HEK293 (cell line): ENCODE results near the gene ANAPC2.

Experiments
- BCL11B ChIP-seq: fragments of 450-650 bp; formaldehyde crosslinking; IDR thresholded peaks from 2 replicates; pipeline ENCODE4 v1.5.1; 2016; ENCODE audit warnings: low read depth, missing biosample characterization, missing genetic modification characterization
- GFI1B ChIP-seq: fragments of 450-650 bp; formaldehyde crosslinking; IDR thresholded peaks from 2 replicates; pipeline ENCODE4 v1.5.1; 2016; ENCODE audit warnings: missing biosample characterization, missing genetic modification characterization
- HOXA7 ChIP-seq: sonication (generic); formaldehyde crosslinking; IDR thresholded peaks from 2 replicates; pipeline ENCODE4 v1.8.1; 2022; ENCODE audit warnings: missing genetic modification reagents, borderline replicate concordance
- INSM2 ChIP-seq: fragments of 450-650 bp; formaldehyde crosslinking; IDR thresholded peaks from 2 replicates; pipeline ENCODE4 v1.5.1; 2016; ENCODE audit warnings: missing biosample characterization, missing genetic modification characterization
- KLF1 ChIP-seq: fragments of 450-650 bp; formaldehyde crosslinking; IDR thresholded peaks from 2 replicates; pipeline ENCODE4 v1.5.1; 2016; ENCODE audit warnings: missing biosample characterization, missing genetic modification characterization
- KLF9 ChIP-seq: fragments of 450-650 bp; formaldehyde crosslinking; IDR thresholded peaks from 2 replicates; pipeline ENCODE4 v1.5.1; 2016; ENCODE audit warnings: missing biosample characterization, missing genetic modification characterization, low read depth
- OSR2 ChIP-seq: fragments of 450-650 bp; formaldehyde crosslinking; IDR thresholded peaks from 2 replicates; pipeline ENCODE4 v1.5.1; 2016; ENCODE audit warnings: missing biosample characterization, missing genetic modification characterization
- PATZ1 ChIP-seq: fragments of 450-650 bp; formaldehyde crosslinking; IDR thresholded peaks from 2 replicates; pipeline ENCODE4 v1.5.1; 2016; ENCODE audit warnings: missing biosample characterization, missing genetic modification characterization
- RBAK ChIP-seq: fragments of 450-650 bp; formaldehyde crosslinking; IDR thresholded peaks from 2 replicates; pipeline ENCODE4 v1.5.1; 2016; ENCODE audit warnings: missing biosample characterization, missing genetic modification characterization
- SP3 ChIP-seq: fragments of 450-650 bp; formaldehyde crosslinking; IDR thresholded peaks from 2 replicates; pipeline ENCODE4 v1.5.1; 2016; ENCODE audit warnings: missing biosample characterization, missing genetic modification characterization
- SP7 ChIP-seq: fragments of 450-650 bp; formaldehyde crosslinking; IDR thresholded peaks from 2 replicates; pipeline ENCODE4 v1.5.1; 2016; ENCODE audit warnings: missing biosample characterization, missing genetic modification characterization
- ZNF112 ChIP-seq: fragments of 450-650 bp; formaldehyde crosslinking; IDR thresholded peaks from 2 replicates; pipeline ENCODE4 v1.5.0; 2017; ENCODE audit warnings: missing biosample characterization, missing genetic modification characterization
- ZNF169 ChIP-seq: fragments of 450-650 bp; formaldehyde crosslinking; IDR thresholded peaks from 2 replicates; pipeline ENCODE4 v1.5.1; 2016; ENCODE audit warnings: missing biosample characterization, missing genetic modification characterization
- ZNF23 ChIP-seq: fragments of 450-650 bp; formaldehyde crosslinking; IDR thresholded peaks from 2 replicates; pipeline ENCODE4 v1.5.1; 2016; ENCODE audit warnings: missing biosample characterization, missing genetic modification characterization, borderline replicate concordance
- ZNF341 ChIP-seq: fragments of 450-650 bp; formaldehyde crosslinking; IDR thresholded peaks from 2 replicates; pipeline ENCODE4; 2016; ENCODE audit warnings: low read depth, missing biosample characterization, missing genetic modification characterization
- ZNF510 ChIP-seq: fragments of 450-650 bp; formaldehyde crosslinking; IDR thresholded peaks from 2 replicates; pipeline ENCODE4 v1.5.1; 2018; ENCODE audit warnings: mild to moderate bottlenecking, missing genetic modification characterization, missing biosample characterization; ENCODE audit not compliant: insufficient replicate concordance
- ZNF596 ChIP-seq: fragments of 450-650 bp; IDR thresholded peaks from 2 replicates; pipeline ENCODE4 v1.5.0; 2018; ENCODE audit warnings: missing biosample characterization, mild to moderate bottlenecking, missing genetic modification characterization, moderate library complexity
- ZNF600 ChIP-seq: fragments of 450-650 bp; formaldehyde crosslinking; IDR thresholded peaks from 2 replicates; pipeline ENCODE4 v1.5.1; 2016; ENCODE audit warnings: missing biosample characterization, missing genetic modification characterization
- ZNF623 ChIP-seq: fragments of 450-650 bp; formaldehyde crosslinking; IDR thresholded peaks from 2 replicates; pipeline ENCODE4 v1.5.1; 2016; ENCODE audit warnings: missing biosample characterization, missing genetic modification characterization
- ZNF645 ChIP-seq: fragments of 450-650 bp; formaldehyde crosslinking; IDR thresholded peaks from 2 replicates; pipeline ENCODE4; 2016; ENCODE audit warnings: missing biosample characterization, missing genetic modification characterization
- ZNF664 ChIP-seq: fragments of 450-650 bp; formaldehyde crosslinking; IDR thresholded peaks from 2 replicates; pipeline ENCODE4 v1.5.1; 2016; ENCODE audit warnings: missing biosample characterization, missing genetic modification characterization
- ZNF791 ChIP-seq: fragments of 450-650 bp; formaldehyde crosslinking; IDR thresholded peaks from 2 replicates; pipeline ENCODE4 v1.5.1; 2016; ENCODE audit warnings: missing biosample characterization, missing genetic modification characterization
- ZNF843 ChIP-seq: fragments of 450-650 bp; formaldehyde crosslinking; IDR thresholded peaks from 2 replicates; pipeline ENCODE4 v1.5.1; 2016; ENCODE audit warnings: missing biosample characterization, missing genetic modification characterization
- ZSCAN23 ChIP-seq: fragments of 450-650 bp; formaldehyde crosslinking; IDR thresholded peaks from 2 replicates; pipeline ENCODE4 v1.5.1; 2016; ENCODE audit warnings: missing biosample characterization, missing genetic modification characterization
- TF ChIP-seq, protein P1 (sequence below): fragments of 450-650 bp; formaldehyde crosslinking; IDR thresholded peaks from 2 replicates; pipeline ENCODE4 v1.5.1; 2016; ENCODE audit warnings: missing biosample characterization, missing genetic modification characterization
- TF ChIP-seq, protein P2 (sequence below): fragments of 450-650 bp; formaldehyde crosslinking; IDR thresholded peaks from 2 replicates; pipeline ENCODE4 v1.5.1; 2016; ENCODE audit warnings: missing biosample characterization, missing genetic modification characterization
- TF ChIP-seq, protein P3 (sequence below): fragments of 450-650 bp; formaldehyde crosslinking; IDR thresholded peaks from 2 replicates; pipeline ENCODE4 v1.5.1; 2016; ENCODE audit warnings: missing biosample characterization, missing genetic modification characterization

ANAPC2 gene

DNA sequence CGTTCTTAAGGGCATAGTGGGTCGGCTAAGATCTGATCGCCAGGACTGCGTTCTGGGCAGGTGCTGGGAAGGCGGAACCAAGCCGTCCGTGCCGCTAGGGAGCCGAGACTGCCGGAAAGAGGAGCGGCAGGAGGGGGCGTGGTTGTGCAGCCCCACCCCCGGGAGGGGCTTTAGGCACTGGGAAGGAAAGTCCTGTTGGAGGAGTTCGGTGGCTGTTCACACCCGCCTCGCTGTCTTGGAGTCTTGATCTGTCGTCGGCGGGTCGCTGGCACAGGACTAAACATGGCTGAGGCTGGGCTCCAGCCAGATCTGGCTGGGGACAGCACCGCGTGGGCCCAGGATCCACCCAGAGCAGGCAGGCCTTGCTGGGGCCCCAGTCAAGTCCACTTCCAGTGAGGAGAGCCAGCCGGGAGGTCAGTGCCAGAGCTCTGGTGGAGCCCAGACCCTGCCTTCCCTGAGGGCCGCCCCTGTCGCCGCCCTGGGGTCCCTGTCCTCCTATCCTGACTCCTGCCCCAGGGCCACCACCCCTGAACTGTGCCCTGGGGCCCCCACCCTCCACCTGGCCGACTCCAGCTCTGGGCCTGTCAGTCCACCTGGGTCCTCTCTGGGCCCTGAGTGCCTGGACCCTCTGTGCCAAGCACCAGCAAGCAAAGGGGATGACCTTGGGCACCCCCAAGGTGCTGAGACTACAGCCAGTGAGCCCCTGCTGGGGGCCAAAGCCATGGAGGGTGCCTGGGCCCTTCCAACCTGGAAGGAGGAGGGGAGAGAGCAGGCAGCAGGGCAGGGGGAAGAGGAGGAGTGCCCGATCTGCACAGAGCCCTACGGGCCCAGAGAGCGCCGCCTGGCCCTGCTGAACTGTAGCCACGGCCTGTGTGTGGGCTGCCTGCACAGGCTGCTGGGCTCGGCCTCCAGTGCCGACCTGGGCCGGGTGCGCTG, 29.2 kb upstream of the ANAPC2 start (continued):
- TF ChIP-seq ZNF596 (no peak), SP7 (tag by site-specific recombination) (peak; percentile 23; the same call in 1 of the 2 replicates), ZNF112 (tag by site-specific recombination) (no peak), ZNF341 (tag by site-specific recombination) (peak; percentile 25; the same call in 1 of the 2 replicates), BCL11B (tag by site-specific recombination) (peak; percentile 20; the same call in 1 of the 2 replicates), GFI1B (tag by site-specific recombination) (no peak), OSR2 (tag by site-specific recombination) (no peak), PATZ1 (peak; percentile 85), ZNF664 (tag by site-specific recombination) (no peak), RBAK (no peak), ZSCAN23 (tag by site-specific recombination) (no peak), KLF9 (peak; percentile 99), ZNF791 (tag by site-specific recombination) (no peak), ZNF510 (tag by site-specific recombination) (no peak), ZNF169 (tag by site-specific recombination) (no peak), ZNF600 (tag by site-specific recombination) (peak; percentile 91), ZNF23 (tag by site-specific recombination) (no peak), ZNF623 (tag by site-specific recombination) (no peak), ZNF843 (tag by site-specific recombination) (no peak), SP3 (peak; percentile 82), KLF1 (peak; percentile 89), INSM2 (tag by site-specific recombination) (no peak), HOXA7 (CRISPR knock-in tag) (no peak), ZNF645 (no peak)
- TF ChIP-seq, protein P1, sequence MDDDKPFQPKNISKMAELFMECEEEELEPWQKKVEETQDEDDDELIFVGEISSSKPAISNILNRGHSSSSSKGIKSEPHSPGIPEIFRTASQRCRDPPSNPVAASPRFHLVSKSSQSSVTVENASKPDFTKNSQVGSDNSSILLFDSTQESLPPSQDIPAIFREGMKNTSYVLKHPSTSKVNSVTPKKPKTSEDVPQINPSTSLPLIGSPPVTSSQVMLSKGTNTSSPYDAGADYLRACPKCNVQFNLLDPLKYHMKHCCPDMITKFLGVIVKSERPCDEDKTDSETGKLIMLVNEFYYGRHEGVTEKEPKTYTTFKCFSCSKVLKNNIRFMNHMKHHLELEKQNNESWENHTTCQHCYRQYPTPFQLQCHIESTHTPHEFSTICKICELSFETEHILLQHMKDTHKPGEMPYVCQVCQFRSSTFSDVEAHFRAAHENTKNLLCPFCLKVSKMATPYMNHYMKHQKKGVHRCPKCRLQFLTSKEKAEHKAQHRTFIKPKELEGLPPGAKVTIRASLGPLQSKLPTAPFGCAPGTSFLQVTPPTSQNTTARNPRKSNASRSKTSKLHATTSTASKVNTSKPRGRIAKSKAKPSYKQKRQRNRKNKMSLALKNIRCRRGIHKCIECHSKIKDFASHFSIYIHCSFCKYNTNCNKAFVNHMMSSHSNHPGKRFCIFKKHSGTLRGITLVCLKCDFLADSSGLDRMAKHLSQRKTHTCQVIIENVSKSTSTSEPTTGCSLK (tag by site-specific recombination): no peak
- TF ChIP-seq, protein P2, sequence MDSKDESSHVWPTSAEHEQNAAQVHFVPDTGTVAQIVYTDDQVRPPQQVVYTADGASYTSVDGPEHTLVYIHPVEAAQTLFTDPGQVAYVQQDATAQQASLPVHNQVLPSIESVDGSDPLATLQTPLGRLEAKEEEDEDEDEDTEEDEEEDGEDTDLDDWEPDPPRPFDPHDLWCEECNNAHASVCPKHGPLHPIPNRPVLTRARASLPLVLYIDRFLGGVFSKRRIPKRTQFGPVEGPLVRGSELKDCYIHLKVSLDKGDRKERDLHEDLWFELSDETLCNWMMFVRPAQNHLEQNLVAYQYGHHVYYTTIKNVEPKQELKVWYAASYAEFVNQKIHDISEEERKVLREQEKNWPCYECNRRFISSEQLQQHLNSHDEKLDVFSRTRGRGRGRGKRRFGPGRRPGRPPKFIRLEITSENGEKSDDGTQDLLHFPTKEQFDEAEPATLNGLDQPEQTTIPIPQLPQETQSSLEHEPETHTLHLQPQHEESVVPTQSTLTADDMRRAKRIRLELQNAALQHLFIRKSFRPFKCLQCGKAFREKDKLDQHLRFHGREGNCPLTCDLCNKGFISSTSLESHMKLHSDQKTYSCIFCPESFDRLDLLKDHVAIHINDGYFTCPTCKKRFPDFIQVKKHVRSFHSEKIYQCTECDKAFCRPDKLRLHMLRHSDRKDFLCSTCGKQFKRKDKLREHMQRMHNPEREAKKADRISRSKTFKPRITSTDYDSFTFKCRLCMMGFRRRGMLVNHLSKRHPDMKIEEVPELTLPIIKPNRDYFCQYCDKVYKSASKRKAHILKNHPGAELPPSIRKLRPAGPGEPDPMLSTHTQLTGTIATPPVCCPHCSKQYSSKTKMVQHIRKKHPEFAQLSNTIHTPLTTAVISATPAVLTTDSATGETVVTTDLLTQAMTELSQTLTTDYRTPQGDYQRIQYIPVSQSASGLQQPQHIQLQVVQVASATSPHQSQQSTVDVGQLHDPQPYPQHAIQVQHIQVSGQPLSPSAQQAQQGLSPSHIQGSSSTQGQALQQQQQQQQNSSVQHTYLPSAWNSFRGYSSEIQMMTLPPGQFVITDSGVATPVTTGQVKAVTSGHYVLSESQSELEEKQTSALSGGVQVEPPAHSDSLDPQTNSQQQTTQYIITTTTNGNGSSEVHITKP (tag by site-specific recombination): peak; percentile 61; the same call in 1 of the 2 replicates
- TF ChIP-seq, protein P3, sequence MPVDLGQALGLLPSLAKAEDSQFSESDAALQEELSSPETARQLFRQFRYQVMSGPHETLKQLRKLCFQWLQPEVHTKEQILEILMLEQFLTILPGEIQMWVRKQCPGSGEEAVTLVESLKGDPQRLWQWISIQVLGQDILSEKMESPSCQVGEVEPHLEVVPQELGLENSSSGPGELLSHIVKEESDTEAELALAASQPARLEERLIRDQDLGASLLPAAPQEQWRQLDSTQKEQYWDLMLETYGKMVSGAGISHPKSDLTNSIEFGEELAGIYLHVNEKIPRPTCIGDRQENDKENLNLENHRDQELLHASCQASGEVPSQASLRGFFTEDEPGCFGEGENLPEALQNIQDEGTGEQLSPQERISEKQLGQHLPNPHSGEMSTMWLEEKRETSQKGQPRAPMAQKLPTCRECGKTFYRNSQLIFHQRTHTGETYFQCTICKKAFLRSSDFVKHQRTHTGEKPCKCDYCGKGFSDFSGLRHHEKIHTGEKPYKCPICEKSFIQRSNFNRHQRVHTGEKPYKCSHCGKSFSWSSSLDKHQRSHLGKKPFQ (tag by site-specific recombination): peak; percentile 94
